ENCODE measurements around the gene ST3GAL4.

The ST3GAL4 gene

GRCh38 chr11:126436209-126436755 is 80.8 kb downstream of the ST3GAL4 start:
- TF ChIP-seq CTCF (IDR thresholded peaks at IDR 0.05), result no peak
- TF ChIP-seq ZFX (IDR thresholded peaks at IDR 0.05; ENCODE audit: borderline replicate concordance), result no peak
- H3K27ac ChIP-seq, result no peak overlapping the region

- H3K27ac ChIP-seq, result no peak overlapping the region
- TF ChIP-seq ZFX (IDR thresholded peaks at IDR 0.05; ENCODE audit: borderline replicate concordance), result no peak
- no peak for TF ChIP-seq CTCF (IDR thresholded peaks at IDR 0.05)
Observed at GRCh38 chr11:126437731-126438130, 82.2 kb downstream of the ST3GAL4 start.

GRCh38 chr11:126438272-126438671 is 82.8 kb downstream of the ST3GAL4 start:
- no peak overlapping the region for H3K27ac ChIP-seq
- no peak for TF ChIP-seq ZFX (IDR thresholded peaks at IDR 0.05; ENCODE audit: borderline replicate concordance)
- TF ChIP-seq CTCF (IDR thresholded peaks at IDR 0.05), result no peak

- TF ChIP-seq ZFX (IDR thresholded peaks at IDR 0.05; ENCODE audit: borderline replicate concordance) (no peak), CTCF (IDR thresholded peaks at IDR 0.05) (no peak)
- no peak overlapping the region for H3K27ac ChIP-seq
Observed at GRCh38 chr11:126438691-126439090, 83.2 kb downstream of the ST3GAL4 start.

- TF ChIP-seq CTCF (IDR thresholded peaks at IDR 0.05), result no peak
- TF ChIP-seq ZFX (IDR thresholded peaks at IDR 0.05; ENCODE audit: borderline replicate concordance), result no peak
Observed at GRCh38 chr11:126440276-126440675, 84.8 kb downstream of the ST3GAL4 start.

GRCh38 chr11:126440792-126441514 is 85.5 kb downstream of the ST3GAL4 start:
- H3K27ac ChIP-seq, result no peak overlapping the region
- no peak for TF ChIP-seq ZFX (IDR thresholded peaks at IDR 0.05; ENCODE audit: borderline replicate concordance)
- peak; percentile 83 for TF ChIP-seq CTCF (IDR thresholded peaks at IDR 0.05)

More at GRCh38 chr11:126440276-126440675, 84.8 kb downstream of the ST3GAL4 start:
- no peak overlapping the region for H3K27ac ChIP-seq

GRCh38 chr11:126443120-126443519 is 87.6 kb downstream of the ST3GAL4 start:
- TF ChIP-seq ZFX (IDR thresholded peaks at IDR 0.05; ENCODE audit: borderline replicate concordance) (no peak), CTCF (IDR thresholded peaks at IDR 0.05) (no peak)
- no peak overlapping the region for H3K27ac ChIP-seq

Data from 22Rv1 (cell line).